ENCODE measurements around the gene HOOK2.

Gene HOOK2

DNA sequence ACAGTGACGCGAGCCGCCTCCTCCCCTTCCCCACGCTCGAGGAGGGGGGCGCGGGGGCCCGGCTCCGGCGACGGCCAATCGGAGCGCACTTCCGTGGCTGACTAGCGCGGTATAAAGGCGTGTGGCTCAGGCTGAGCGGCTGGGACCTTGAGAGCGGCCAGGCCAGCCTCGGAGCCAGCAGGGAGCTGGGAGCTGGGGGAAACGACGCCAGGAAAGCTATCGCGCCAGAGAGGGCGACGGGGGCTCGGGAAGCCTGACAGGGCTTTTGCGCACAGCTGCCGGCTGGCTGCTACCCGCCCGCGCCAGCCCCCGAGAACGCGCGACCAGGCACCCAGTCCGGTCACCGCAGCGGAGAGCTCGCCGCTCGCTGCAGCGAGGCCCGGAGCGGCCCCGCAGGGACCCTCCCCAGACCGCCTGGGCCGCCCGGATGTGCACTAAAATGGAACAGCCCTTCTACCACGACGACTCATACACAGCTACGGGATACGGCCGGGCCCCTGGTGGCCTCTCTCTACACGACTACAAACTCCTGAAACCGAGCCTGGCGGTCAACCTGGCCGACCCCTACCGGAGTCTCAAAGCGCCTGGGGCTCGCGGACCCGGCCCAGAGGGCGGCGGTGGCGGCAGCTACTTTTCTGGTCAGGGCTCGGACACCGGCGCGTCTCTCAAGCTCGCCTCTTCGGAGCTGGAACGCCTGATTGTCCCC is 16.1 kb upstream of the HOOK2 start, which contains the start of gene JUNB (continued):
- TF ChIP-seq SCRT2 (tag by site-specific recombination; IDR thresholded peaks at IDR 0.05) (no peak), ZNF76 (tag by site-specific recombination; IDR thresholded peaks at IDR 0.05; ENCODE audit: borderline replicate concordance, low read depth) (peak; percentile 70; the same call in 1 of the 2 replicates), WT1 (tag by site-specific recombination; IDR thresholded peaks at IDR 0.05) (peak; percentile 65; the same call in 1 of the 2 replicates), ZNF473 (tag by site-specific recombination; IDR thresholded peaks at IDR 0.05) (no peak), ZFP37 (tag by site-specific recombination; IDR thresholded peaks at IDR 0.05) (peak; percentile 87), ZNF426 (tag by site-specific recombination; IDR thresholded peaks at IDR 0.05) (no peak), ZBTB21 (tag by site-specific recombination; IDR thresholded peaks at IDR 0.05) (peak; percentile 46; the same call in 1 of the 2 replicates), ZNF157 (tag by site-specific recombination; IDR thresholded peaks at IDR 0.05) (no peak), ZNF658 (tag by site-specific recombination; IDR thresholded peaks at IDR 0.05) (no peak), ZNF514 (tag by site-specific recombination; IDR thresholded peaks at IDR 0.05) (no peak), KLF9 (tag by site-specific recombination; IDR thresholded peaks at IDR 0.05; ENCODE audit: low read depth) (peak; percentile 5; the same call in 1 of the 2 replicates), ZFHX2 (tag by site-specific recombination; conservative IDR thresholded peaks at IDR 0.05) (peak; percentile 91), ZNF274 (IDR thresholded peaks at IDR 0.05; ENCODE audit: low read length) (no peak), ZNF274 (tag by site-specific recombination; IDR thresholded peaks at IDR 0.05; ENCODE audit: borderline replicate concordance) (no peak), ZNF624 (tag by site-specific recombination; IDR thresholded peaks at IDR 0.05) (no peak)
- TF ChIP-seq, protein P1, sequence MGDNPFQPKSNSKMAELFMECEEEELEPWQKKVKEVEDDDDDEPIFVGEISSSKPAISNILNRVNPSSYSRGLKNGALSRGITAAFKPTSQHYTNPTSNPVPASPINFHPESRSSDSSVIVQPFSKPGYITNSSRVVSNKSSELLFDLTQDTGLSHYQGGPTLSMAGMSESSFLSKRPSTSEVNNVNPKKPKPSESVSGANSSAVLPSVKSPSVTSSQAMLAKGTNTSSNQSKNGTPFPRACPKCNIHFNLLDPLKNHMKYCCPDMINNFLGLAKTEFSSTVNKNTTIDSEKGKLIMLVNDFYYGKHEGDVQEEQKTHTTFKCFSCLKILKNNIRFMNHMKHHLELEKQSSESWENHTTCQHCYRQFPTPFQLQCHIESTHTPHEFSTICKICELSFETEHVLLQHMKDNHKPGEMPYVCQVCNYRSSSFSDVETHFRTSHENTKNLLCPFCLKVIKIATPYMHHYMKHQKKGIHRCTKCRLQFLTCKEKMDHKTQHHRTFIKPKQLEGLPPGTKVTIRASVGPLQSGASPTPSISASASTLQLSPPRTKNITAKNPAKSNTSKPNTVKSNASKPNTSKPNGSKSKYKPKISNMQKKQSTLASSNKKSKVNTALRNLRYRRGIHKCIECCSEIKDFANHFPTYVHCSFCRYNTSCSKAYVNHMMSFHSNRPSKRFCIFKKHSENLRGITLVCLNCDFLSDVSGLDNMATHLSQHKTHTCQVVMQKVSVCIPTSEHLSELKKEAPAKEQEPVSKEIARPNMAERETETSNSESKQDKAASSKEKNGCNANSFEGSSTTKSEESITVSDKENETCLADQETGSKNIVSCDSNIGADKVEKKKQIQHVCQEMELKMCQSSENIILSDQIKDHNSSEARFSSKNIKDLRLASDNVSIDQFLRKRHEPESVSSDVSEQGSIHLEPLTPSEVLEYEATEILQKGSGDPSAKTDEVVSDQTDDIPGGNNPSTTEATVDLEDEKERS (tag by site-specific recombination; IDR thresholded peaks at IDR 0.05), result no peak
- TF ChIP-seq, protein P2, sequence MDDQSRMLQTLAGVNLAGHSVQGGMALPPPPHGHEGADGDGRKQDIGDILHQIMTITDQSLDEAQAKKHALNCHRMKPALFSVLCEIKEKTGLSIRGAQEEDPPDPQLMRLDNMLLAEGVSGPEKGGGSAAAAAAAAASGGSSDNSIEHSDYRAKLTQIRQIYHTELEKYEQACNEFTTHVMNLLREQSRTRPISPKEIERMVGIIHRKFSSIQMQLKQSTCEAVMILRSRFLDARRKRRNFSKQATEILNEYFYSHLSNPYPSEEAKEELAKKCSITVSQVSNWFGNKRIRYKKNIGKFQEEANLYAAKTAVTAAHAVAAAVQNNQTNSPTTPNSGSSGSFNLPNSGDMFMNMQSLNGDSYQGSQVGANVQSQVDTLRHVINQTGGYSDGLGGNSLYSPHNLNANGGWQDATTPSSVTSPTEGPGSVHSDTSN (CRISPR knock-in tag; IDR thresholded peaks at IDR 0.05), result peak; percentile 73
- TF ChIP-seq, protein P3, sequence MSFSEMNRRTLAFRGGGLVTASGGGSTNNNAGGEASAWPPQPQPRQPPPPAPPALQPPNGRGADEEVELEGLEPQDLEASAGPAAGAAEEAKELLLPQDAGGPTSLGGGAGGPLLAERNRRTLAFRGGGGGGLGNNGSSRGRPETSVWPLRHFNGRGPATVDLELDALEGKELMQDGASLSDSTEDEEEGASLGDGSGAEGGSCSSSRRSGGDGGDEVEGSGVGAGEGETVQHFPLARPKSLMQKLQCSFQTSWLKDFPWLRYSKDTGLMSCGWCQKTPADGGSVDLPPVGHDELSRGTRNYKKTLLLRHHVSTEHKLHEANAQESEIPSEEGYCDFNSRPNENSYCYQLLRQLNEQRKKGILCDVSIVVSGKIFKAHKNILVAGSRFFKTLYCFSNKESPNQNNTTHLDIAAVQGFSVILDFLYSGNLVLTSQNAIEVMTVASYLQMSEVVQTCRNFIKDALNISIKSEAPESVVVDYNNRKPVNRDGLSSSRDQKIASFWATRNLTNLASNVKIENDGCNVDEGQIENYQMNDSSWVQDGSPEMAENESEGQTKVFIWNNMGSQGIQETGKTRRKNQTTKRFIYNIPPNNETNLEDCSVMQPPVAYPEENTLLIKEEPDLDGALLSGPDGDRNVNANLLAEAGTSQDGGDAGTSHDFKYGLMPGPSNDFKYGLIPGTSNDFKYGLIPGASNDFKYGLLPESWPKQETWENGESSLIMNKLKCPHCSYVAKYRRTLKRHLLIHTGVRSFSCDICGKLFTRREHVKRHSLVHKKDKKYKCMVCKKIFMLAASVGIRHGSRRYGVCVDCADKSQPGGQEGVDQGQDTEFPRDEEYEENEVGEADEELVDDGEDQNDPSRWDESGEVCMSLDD (tag by site-specific recombination; IDR thresholded peaks at IDR 0.05), result peak; percentile 11; the same call in 1 of the 2 replicates
- TF ChIP-seq, protein P4, sequence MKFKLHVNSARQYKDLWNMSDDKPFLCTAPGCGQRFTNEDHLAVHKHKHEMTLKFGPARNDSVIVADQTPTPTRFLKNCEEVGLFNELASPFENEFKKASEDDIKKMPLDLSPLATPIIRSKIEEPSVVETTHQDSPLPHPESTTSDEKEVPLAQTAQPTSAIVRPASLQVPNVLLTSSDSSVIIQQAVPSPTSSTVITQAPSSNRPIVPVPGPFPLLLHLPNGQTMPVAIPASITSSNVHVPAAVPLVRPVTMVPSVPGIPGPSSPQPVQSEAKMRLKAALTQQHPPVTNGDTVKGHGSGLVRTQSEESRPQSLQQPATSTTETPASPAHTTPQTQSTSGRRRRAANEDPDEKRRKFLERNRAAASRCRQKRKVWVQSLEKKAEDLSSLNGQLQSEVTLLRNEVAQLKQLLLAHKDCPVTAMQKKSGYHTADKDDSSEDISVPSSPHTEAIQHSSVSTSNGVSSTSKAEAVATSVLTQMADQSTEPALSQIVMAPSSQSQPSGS (tag by site-specific recombination; IDR thresholded peaks at IDR 0.05; ENCODE audit: low read depth), result no peak
- TF ChIP-seq, protein P5, sequence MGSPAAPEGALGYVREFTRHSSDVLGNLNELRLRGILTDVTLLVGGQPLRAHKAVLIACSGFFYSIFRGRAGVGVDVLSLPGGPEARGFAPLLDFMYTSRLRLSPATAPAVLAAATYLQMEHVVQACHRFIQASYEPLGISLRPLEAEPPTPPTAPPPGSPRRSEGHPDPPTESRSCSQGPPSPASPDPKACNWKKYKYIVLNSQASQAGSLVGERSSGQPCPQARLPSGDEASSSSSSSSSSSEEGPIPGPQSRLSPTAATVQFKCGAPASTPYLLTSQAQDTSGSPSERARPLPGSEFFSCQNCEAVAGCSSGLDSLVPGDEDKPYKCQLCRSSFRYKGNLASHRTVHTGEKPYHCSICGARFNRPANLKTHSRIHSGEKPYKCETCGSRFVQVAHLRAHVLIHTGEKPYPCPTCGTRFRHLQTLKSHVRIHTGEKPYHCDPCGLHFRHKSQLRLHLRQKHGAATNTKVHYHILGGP (tag by site-specific recombination; IDR thresholded peaks at IDR 0.05), result no peak
- TF ChIP-seq, protein P6, sequence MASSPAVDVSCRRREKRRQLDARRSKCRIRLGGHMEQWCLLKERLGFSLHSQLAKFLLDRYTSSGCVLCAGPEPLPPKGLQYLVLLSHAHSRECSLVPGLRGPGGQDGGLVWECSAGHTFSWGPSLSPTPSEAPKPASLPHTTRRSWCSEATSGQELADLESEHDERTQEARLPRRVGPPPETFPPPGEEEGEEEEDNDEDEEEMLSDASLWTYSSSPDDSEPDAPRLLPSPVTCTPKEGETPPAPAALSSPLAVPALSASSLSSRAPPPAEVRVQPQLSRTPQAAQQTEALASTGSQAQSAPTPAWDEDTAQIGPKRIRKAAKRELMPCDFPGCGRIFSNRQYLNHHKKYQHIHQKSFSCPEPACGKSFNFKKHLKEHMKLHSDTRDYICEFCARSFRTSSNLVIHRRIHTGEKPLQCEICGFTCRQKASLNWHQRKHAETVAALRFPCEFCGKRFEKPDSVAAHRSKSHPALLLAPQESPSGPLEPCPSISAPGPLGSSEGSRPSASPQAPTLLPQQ (tag by site-specific recombination; IDR thresholded peaks at IDR 0.05), result peak; percentile 87
- TF ChIP-seq, protein P7, sequence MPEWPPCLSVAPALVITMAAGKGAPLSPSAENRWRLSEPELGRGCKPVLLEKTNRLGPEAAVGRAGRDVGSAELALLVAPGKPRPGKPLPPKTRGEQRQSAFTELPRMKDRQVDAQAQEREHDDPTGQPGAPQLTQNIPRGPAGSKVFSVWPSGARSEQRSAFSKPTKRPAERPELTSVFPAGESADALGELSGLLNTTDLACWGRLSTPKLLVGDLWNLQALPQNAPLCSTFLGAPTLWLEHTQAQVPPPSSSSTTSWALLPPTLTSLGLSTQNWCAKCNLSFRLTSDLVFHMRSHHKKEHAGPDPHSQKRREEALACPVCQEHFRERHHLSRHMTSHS (tag by site-specific recombination; IDR thresholded peaks at IDR 0.05), result no peak
- TF ChIP-seq, protein P8, sequence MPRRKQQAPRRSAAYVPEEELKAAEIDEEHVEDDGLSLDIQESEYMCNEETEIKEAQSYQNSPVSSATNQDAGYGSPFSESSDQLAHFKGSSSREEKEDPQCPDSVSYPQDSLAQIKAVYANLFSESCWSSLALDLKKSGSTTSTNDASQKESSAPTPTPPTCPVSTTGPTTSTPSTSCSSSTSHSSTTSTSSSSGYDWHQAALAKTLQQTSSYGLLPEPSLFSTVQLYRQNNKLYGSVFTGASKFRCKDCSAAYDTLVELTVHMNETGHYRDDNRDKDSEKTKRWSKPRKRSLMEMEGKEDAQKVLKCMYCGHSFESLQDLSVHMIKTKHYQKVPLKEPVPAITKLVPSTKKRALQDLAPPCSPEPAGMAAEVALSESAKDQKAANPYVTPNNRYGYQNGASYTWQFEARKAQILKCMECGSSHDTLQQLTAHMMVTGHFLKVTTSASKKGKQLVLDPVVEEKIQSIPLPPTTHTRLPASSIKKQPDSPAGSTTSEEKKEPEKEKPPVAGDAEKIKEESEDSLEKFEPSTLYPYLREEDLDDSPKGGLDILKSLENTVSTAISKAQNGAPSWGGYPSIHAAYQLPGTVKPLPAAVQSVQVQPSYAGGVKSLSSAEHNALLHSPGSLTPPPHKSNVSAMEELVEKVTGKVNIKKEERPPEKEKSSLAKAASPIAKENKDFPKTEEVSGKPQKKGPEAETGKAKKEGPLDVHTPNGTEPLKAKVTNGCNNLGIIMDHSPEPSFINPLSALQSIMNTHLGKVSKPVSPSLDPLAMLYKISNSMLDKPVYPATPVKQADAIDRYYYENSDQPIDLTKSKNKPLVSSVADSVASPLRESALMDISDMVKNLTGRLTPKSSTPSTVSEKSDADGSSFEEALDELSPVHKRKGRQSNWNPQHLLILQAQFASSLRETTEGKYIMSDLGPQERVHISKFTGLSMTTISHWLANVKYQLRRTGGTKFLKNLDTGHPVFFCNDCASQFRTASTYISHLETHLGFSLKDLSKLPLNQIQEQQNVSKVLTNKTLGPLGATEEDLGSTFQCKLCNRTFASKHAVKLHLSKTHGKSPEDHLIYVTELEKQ (tag by site-specific recombination; IDR thresholded peaks at IDR 0.05; ENCODE audit: borderline replicate concordance), result no peak

Data from HEK293 (cell line).